Activated CD4-positive, CD25-positive, alpha-beta regulatory T cell treated with anti-CD3 and anti-CD28 coated beads, Interleukin-2, amount 50 U/mL, for 24 hours (primary cell): ENCODE results near the gene AKAP13.

Experiments used
- ATAC-seq, 2 donors: fragments of 150-1000 bp; cut with Tn5 transposase; one replicate each; pipeline ENCODE4 v1.10.0; 2021; ENCODE audit warnings: mild to moderate bottlenecking in 1 of 2, moderate library complexity in 1 of 2

AKAP13 gene

GRCh38 chr15:85684174-85684710, 303.8 kb downstream of the AKAP13 start:
- no peak for ATAC-seq

- no peak for ATAC-seq
These were observed 305.0 kb downstream of the AKAP13 start for GRCh38 chr15:85685356-85685755.

GRCh38 chr15:85687329-85687728, 306.9 kb downstream of the AKAP13 start:
- no peak for ATAC-seq

DNA sequence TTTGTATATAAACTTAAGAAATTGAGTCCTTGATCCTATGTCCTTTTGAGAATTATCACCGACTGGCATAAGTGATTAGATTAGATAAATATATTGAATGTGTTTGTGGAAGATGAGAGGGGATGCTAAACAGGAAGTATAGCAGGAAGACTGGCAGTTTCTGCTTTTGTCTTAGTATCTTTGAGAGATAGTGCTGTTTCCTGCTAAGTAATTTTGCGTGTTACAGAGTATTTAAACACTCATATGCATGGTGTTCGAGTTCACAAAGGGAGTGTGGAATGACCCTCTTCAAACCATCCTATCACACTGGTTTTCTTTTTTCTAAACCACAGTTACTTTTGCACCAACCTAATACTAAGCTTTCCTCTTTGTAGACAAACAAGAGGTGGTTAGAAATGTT, 308.3 kb downstream of the AKAP13 start:
- ATAC-seq = no peak

- ATAC-seq = peak; percentile 11 to 27
These were observed 309.3 kb downstream of the AKAP13 start for GRCh38 chr15:85689729-85690128.

- ATAC-seq = peak; percentile 91 to 92
These were observed 310.3 kb downstream of the AKAP13 start for GRCh38 chr15:85690561-85691231.

DNA sequence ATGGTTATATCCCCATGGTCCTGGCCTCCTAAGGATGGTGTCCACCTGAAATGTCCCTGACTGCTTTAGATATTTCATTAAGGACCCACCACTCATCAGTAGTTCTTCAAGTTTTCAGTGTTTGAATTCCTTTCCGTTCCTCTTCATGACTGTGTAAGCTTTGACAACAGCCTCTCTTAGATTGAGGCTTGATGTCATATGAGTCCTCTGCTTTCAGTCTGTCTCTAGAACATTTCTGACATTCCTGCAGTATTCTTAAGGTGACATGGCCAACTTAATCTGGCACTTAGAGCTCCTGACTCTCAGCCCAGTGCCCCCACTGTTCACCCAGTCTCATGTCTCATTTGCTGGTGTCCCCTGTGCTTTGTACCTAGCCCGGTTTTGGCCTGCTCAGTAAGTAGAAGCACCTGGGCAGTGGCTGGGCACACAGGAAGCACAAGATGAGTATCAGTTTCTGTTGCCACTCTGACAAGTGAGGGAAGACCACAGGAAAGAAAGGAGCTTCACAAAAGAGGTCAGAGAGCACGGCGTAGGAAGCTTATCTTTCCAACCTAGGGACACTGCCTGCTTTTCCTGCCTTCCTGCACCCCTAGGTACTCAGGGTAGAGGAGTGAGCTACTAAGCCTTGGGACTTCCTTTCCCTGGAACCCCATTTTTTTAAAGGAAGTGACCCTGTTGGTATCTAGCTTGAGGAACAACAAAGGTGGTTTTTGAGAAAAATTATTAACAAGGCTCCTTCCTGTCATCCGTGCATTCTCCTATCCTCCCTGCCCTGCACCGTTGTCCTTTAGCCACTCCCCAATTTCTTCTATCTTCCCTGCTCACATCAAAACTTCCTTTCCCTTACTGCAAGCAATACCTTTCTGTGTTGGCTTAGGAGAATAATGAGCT, 311.2 kb downstream of the AKAP13 start:
- peak in 1 of 2 donors; percentile 6 for ATAC-seq

DNA sequence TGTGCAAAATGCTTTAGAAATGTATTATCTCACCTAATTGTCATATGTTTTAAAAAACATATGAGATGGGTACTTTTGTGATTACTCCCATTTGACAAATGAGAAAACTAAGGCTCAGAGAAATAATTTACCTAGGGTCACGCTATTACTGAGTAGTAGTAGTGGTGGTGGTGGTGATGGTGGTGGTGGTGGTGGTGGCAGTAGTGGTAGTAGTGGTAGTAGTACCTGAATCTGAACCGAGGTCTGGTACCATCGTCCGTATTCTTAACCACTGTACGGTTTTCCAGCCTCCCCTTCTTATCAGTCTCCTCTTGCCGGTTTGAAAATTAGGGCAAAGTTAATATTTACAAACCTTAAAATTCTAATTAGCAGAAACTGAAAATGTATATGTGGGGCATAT, 311.9 kb downstream of the AKAP13 start:
- no peak for ATAC-seq

- peak in 1 of 2 donors; percentile 27 for ATAC-seq
These were observed 312.5 kb downstream of the AKAP13 start for GRCh38 chr15:85692873-85693272.

GRCh38 chr15:85693277-85693676, 312.9 kb downstream of the AKAP13 start:
- no peak for ATAC-seq

- ATAC-seq = no peak
These were observed 313.7 kb downstream of the AKAP13 start for GRCh38 chr15:85694091-85694490.

DNA sequence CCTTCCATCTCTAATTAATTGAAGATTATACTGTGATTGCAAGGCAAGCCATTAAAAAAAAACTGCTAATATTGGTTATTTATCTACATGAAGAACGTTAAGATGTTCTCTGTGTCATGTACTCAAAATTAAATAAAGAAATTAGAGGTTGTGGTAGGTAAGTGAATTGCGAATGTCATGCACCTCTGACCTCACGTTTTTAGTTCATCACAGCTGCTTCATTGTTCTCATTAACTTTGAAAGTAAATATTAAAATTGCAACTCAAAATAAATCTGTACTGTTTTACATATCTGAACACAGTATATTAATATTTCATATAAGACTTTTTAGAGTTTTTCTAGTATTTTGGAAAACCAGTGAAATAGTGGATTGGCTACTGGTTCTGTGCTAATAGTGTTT, 320.4 kb downstream of the AKAP13 start:
- ATAC-seq = no peak

DNA sequence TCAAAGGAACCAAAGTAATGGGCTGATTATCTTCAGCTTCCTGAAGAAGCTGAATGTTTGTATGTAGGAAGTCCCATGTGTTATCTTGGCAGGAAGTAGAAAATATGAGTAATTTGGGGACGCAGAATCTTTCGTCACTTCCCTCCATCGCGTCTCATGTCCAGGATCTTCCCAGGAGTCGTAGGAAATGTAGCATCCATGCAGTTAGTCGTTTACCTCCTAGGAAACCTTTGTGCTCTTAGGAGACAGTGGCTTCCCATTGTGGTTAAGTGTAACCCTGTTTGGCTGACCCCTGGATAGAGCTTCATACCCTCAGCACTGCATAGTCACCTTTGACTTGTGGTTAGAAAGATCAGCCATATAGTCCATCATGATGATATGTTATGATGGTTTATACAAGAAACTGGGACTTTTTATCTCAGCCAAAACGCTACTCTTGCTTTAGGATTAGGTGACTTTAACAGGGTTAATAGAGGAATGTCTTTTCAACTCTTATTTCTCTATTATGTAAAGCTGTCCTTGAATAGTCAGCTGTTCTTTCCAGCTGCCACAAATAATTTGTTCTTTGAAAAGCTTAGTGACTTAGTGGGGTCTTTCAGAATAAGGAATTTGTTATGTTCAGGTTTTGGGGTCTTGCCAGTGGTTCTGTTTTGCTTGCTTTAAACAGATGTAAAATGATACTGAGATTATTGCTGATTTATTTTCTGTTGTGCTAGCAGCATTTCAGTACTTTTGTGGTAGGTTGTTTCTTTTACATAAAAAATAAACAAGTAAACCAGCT, 322.1 kb downstream of the AKAP13 start:
- peak; percentile 42 to 50 for ATAC-seq

DNA sequence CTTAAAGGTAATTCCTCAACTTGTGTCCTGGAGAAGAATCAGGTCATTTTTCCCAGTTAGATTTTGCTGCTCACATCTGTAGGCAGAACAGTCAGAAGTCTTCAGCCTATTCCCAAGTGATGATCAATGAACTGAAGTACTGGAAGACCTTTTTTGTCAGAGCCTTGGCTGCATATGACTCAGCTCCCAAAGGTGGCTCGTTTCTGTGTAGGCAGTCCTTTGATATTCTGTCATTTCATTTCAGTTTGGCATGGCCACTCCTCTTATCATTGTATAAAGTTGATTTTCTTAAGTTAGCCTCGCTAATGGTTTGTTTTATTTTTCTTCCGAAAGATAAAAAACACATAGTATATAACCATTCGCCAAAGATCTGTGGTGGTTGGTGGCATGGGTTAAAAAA, 323.7 kb downstream of the AKAP13 start:
- ATAC-seq = peak; percentile 53 to 63

- ATAC-seq = no peak
These were observed 324.5 kb downstream of the AKAP13 start for GRCh38 chr15:85704720-85705429.

GRCh38 chr15:85706779-85707518, 326.5 kb downstream of the AKAP13 start:
- peak; percentile 11 to 14 for ATAC-seq

DNA sequence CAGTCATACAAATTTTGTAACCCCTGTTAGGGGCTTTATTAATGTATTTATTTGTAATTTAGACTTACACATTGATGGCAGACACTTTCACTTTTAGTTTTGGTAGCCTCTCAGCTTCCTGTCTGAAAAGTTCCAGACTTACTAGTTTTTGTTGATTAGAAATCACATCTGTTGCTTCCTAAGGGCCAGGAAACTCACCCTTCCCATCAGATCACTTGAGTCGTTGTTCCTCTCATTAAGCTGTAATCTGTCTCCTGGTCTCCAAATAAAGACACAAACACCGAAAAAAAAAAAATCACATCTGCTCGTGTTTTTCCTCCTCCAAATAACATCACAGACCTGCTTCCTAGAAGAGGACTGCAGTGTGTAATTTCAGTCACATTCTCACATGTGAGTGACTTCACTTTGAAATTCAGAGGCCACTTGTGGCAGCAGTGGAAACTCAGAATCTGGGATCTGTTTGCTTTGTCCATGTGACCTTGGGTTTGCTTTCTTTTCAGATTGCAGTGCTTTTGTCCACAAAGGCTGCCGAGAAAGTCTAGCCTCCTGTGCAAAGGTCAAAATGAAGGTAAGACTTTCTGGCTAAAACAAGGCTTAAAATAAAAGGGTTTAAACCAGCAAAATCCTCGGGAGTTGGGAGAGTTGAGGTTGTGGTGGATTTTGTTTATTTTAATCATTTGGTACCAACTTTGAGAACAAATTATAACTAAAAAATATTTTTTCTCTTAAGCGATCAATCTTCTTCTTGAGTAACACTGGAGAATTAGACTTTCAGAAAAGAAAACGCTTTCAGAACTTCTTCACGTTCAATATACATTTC, 327.3 kb downstream of the AKAP13 start:
- ATAC-seq = peak; percentile 2 to 11

- no peak for ATAC-seq
These were observed 328.1 kb downstream of the AKAP13 start for GRCh38 chr15:85708402-85708941.

DNA sequence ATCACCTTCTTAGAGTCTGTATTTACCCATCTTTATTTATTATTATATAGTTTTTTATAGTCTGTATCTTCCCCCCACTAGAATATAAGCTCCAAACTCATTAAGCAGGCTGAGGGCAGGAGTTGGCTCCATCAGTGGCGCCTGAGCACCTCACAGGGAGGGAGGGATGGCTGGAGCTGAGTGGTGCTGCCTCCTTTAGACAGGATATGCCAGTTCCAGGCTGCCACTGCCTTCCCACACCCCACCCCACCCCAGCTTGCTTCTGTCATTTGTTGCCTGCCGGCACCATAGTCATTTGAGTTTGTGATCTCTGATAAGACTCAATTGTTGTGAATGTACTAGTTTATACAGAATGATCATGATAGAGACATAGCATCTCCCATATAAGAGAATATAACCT, 328.8 kb downstream of the AKAP13 start:
- ATAC-seq = no peak

DNA sequence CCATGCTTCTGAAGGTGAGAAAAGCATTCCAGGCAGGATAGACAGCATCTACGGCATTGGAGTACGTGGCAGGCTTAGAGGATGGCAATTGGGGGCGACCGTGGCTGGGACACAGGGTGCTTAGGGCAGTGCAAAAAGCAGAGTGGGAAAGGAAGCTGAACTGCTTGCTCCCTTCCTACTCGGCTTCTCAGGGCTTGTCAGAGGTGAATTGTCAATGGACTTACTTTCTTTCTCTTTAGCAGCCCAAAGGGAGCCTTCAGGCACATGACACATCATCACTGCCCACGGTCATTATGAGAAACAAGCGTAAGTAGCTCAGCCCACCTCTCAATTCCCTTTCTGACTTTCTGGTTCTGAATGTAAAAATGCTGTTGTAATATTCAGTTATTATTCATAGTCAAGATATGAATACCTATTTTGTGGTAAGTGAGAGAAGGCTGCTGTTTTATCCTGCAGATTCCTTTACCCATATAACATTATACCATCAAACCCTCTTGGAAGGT, 330.0 kb downstream of the AKAP13 start:
- peak; percentile 75 to 80 for ATAC-seq
